ENCODE data around the gene XPR1.

GRCh38 chr1:180642781-180643180 lies 11.0 kb downstream of the XPR1 start:
- TF ChIP-seq CTCF (IDR thresholded peaks at IDR 0.05 in 2 of 3, conservative IDR thresholded peaks at IDR 0.05 in 1 of 3; ENCODE audit: borderline replicate concordance in 1 of 3, insufficient read depth in 1 of 3, low read depth in 2 of 3, low read length in 2 of 3), result no peak
- TF ChIP-seq ZNF274 (IDR thresholded peaks at IDR 0.05; ENCODE audit: low read depth, low read length), result no peak

Measured in HCT116 (cell line).